CD4-positive, CD25-positive, alpha-beta regulatory T cell (primary cell): ENCODE results near the gene TRABD2B. TPM values are rescaled to one million over a fixed set of nuclear protein-coding genes. Genes with fewer than 3 reads are reported as not detected.

Experiments
- ATAC-seq, 2 donors: fragments of 150-1000 bp; cut with Tn5 transposase; one replicate each; pipeline ENCODE4 v1.10.0; 2021; ENCODE audit warnings: low read depth in 2 of 2, moderate number of reproducible peaks in 2 of 2, moderate library complexity in 1 of 2
- DNase-seq, 3 donors: peaks; one replicate each; pipeline versions ENCODE4 v3.0.0 to v3.0.0-alpha.2; 2012 to 2022; ENCODE audit warnings: mixed read lengths in 1 of 3
- H3K27ac ChIP-seq: one replicate; pipeline ENCODE4 v1.7.0; 2013; ENCODE audit warnings: mild to moderate bottlenecking, low read length; ENCODE audit not compliant: insufficient read depth, poor library complexity, severe bottlenecking
- H3K27me3 ChIP-seq: one replicate; pipeline ENCODE4 v1.7.0; 2013; ENCODE audit warnings: low read length; ENCODE audit not compliant: control insufficient read depth, insufficient read depth
- H3K36me3 ChIP-seq: one replicate; pipeline ENCODE4 v1.7.0; 2013; ENCODE audit warnings: mild to moderate bottlenecking, low read length, moderate library complexity; ENCODE audit not compliant: control insufficient read depth, insufficient read depth
- H3K4me1 ChIP-seq: 2 replicates; pipeline ENCODE4 v1.7.0; 2013; ENCODE audit warnings: mild to moderate bottlenecking, low read length; ENCODE audit not compliant: insufficient read depth, control insufficient read depth, poor library complexity, severe bottlenecking
- H3K4me3 ChIP-seq: one replicate; pipeline ENCODE4 v1.7.0; 2013; ENCODE audit warnings: low read depth, mild to moderate bottlenecking, low read length, moderate library complexity
- H3K9me3 ChIP-seq, 2 experiments: 1 replicate in 1 of 2; 2 replicates in 1 of 2; pipeline ENCODE4 v1.7.0; 2013; ENCODE audit warnings: low read length in 2 of 2, mild to moderate bottlenecking in 1 of 2, moderate library complexity in 1 of 2; ENCODE audit not compliant: control insufficient read depth in 2 of 2
- H3K27ac Mint-ChIP-seq, 3 donors: one replicate each; pipeline ENCODE4 v1.8.0; 2020 to 2022; ENCODE audit warnings: mild to moderate bottlenecking in 3 of 3, mixed read lengths in 3 of 3, moderate library complexity in 2 of 3
- H3K27me3 Mint-ChIP-seq: one replicate; pipeline ENCODE4 v1.8.0; 2022; ENCODE audit warnings: mild to moderate bottlenecking, mixed read lengths
- H3K36me3 Mint-ChIP-seq: one replicate; pipeline ENCODE4 v1.8.0; 2020; ENCODE audit warnings: mixed read lengths
- H3K4me1 Mint-ChIP-seq, 4 donors: one replicate each; pipeline ENCODE4 v1.8.0; 2020 to 2022; ENCODE audit warnings: mixed read lengths in 4 of 4, mild to moderate bottlenecking in 1 of 4
- H3K4me3 Mint-ChIP-seq, 4 donors: one replicate each; pipeline ENCODE4 v1.8.0; 2020 to 2022; ENCODE audit warnings: mild to moderate bottlenecking in 4 of 4, mixed read lengths in 4 of 4, moderate library complexity in 3 of 4
- H3K9me3 Mint-ChIP-seq, 7 donors: one replicate each; pipeline ENCODE4 v1.8.0; 2020 to 2022; ENCODE audit warnings: mixed read lengths in 7 of 7, mild to moderate bottlenecking in 3 of 7, moderate library complexity in 2 of 7
- polyA plus RNA-seq, 4 donors: library from polyadenylated mRNA; unstranded; fragments of 300-500 nt; fragmentation: Illumina TruSeq; gene quantifications; one replicate each; pipeline ENCODE4 v1.2.3, GENCODE V29; 2021
- total RNA-seq: library from RNA; stranded (reverse); gene quantifications from one replicate; pipeline ENCODE4 v1.2.3, GENCODE V29; 2022

TRABD2B gene
- total and polyA plus RNA-seq, 5 donors from 2014 or later: not detected

- no peaks in the 10 kb centered on the region for H3K9me3 Mint-ChIP-seq
- no peak overlapping the region for H3K27ac Mint-ChIP-seq
- DNase-seq: no peak
- H3K27me3 ChIP-seq: peaks cover 5% of the 10 kb centered on the region
- no peaks in the 10 kb centered on the region for H3K27me3 Mint-ChIP-seq
- H3K9me3 ChIP-seq: no peaks in the 10 kb centered on the region
- H3K4me1 Mint-ChIP-seq: no peaks in the 10 kb centered on the region
- no peak for ATAC-seq
- no peaks in the 10 kb centered on the region for H3K36me3 ChIP-seq
- no peak overlapping the region for H3K4me3 Mint-ChIP-seq
- no peaks in the 10 kb centered on the region for H3K36me3 Mint-ChIP-seq
- no peak overlapping the region for H3K4me3 ChIP-seq
- no peak overlapping the region for H3K27ac ChIP-seq
- no peaks in the 10 kb centered on the region for H3K4me1 ChIP-seq
Measured at GRCh38 chr1:47970882-47971281, 26.3 kb downstream of the TRABD2B start.

GRCh38 chr1:47969478-47969877 lies 27.7 kb downstream of the TRABD2B start:
- Histone ChIP-seq H3K27me3 (peaks cover 2% of the 10 kb centered on the region), H3K36me3 (no peaks in the 10 kb centered on the region), H3K4me3 (no peak overlapping the region), H3K4me1 (no peaks in the 10 kb centered on the region), H3K27ac (no peak overlapping the region), H3K9me3 (no peaks in the 10 kb centered on the region)
- Mint-ChIP-seq H3K4me1 (no peaks in the 10 kb centered on the region), H3K9me3 (no peaks in the 10 kb centered on the region), H3K27me3 (no peaks in the 10 kb centered on the region), H3K36me3 (no peaks in the 10 kb centered on the region), H3K4me3 (no peak overlapping the region), H3K27ac (no peak overlapping the region)
- ATAC-seq: no peak
- no peak for DNase-seq

GRCh38 chr1:47968556-47968888 lies 28.7 kb downstream of the TRABD2B start:
- H3K36me3 Mint-ChIP-seq: no peaks in the 10 kb centered on the region
- no peaks in the 10 kb centered on the region for H3K27me3 ChIP-seq
- no peaks in the 10 kb centered on the region for H3K9me3 Mint-ChIP-seq
- H3K27ac Mint-ChIP-seq: no peak overlapping the region
- H3K4me3 ChIP-seq: no peak overlapping the region
- H3K4me1 Mint-ChIP-seq: no peaks in the 10 kb centered on the region
- no peak overlapping the region for H3K4me3 Mint-ChIP-seq
- no peak overlapping the region for H3K27ac ChIP-seq
- no peaks in the 10 kb centered on the region for H3K4me1 ChIP-seq
- H3K36me3 ChIP-seq: no peaks in the 10 kb centered on the region
- no peak for ATAC-seq
- H3K9me3 ChIP-seq: no peaks in the 10 kb centered on the region
- H3K27me3 Mint-ChIP-seq: no peaks in the 10 kb centered on the region
- no peak for DNase-seq

GRCh38 chr1:47967864-47968555 lies 29.2 kb downstream of the TRABD2B start:
- Mint-ChIP-seq H3K4me3 (no peak overlapping the region), H3K4me1 (no peaks in the 10 kb centered on the region), H3K36me3 (no peaks in the 10 kb centered on the region), H3K9me3 (no peaks in the 10 kb centered on the region), H3K27me3 (peaks cover 2% of the 10 kb centered on the region), H3K27ac (no peak overlapping the region)
- Histone ChIP-seq H3K4me1 (no peaks in the 10 kb centered on the region), H3K4me3 (no peak overlapping the region), H3K27ac (no peak overlapping the region), H3K9me3 (no peaks in the 10 kb centered on the region), H3K27me3 (no peaks in the 10 kb centered on the region), H3K36me3 (no peaks in the 10 kb centered on the region)
- DNase-seq: no peak
- ATAC-seq: no peak

DNA sequence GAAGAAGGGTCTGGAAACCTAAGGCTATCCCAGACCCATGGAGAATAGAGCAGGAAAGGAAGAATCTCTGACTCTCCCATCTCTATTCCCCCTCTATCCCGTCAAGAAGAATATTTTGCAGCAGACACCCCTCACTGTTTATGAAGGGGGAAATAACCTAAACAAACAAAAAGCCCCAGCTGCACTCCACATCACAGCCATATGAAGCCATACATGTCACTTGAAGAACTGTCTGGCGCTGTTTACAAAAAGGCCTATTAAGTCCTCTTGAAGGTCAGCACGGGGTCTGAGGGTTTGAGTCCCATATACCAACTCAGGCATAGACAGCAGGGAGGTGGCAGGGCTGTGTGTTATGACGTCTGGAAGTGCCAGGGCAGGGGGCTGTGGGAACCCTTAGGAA lies 31.4 kb downstream of the TRABD2B start:
- H3K36me3 Mint-ChIP-seq: no peaks in the 10 kb centered on the region
- no peaks in the 10 kb centered on the region for H3K4me1 Mint-ChIP-seq
- no peaks in the 10 kb centered on the region for H3K9me3 Mint-ChIP-seq
- DNase-seq (no peak), ATAC-seq (no peak)
- Histone ChIP-seq H3K4me3 (no peak overlapping the region), H3K9me3 (no peaks in the 10 kb centered on the region), H3K27me3 (no peaks in the 10 kb centered on the region), H3K36me3 (no peaks in the 10 kb centered on the region), H3K4me1 (no peaks in the 10 kb centered on the region), H3K27ac (no peak overlapping the region)
- peaks cover 4% of the 10 kb centered on the region for H3K27me3 Mint-ChIP-seq
- peak overlapping the region in 1 of 3 donors; percentile 22 for H3K27ac Mint-ChIP-seq
- no peak overlapping the region for H3K4me3 Mint-ChIP-seq

DNA sequence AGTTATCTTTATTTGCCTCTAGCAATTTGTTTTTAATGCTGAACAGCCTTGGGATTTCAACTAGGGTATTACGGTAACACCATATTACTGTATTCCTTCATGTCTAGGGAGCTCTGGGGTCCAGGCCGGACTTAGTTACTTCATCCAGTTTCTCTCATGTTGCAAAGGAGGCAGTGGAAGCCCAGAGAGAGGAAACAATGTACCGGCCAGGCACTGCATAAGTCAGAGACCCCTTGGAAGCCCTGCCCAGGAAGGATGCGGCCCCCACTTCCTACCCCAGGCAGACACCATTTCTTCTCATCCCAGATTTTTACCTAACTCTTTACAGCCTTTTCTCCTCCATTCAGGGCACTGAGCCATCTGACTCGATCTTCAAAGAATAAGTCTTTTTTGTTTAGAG lies 32.5 kb downstream of the TRABD2B start:
- Histone ChIP-seq H3K4me1 (no peaks in the 10 kb centered on the region), H3K9me3 (no peaks in the 10 kb centered on the region), H3K27ac (no peak overlapping the region), H3K4me3 (no peak overlapping the region), H3K36me3 (no peaks in the 10 kb centered on the region), H3K27me3 (no peaks in the 10 kb centered on the region)
- H3K9me3 Mint-ChIP-seq: no peaks in the 10 kb centered on the region
- H3K27ac Mint-ChIP-seq: no peak overlapping the region
- ATAC-seq (no peak), DNase-seq (no peak)
- no peaks in the 10 kb centered on the region for H3K36me3 Mint-ChIP-seq
- H3K27me3 Mint-ChIP-seq: peaks cover 4% of the 10 kb centered on the region
- H3K4me3 Mint-ChIP-seq: no peak overlapping the region
- H3K4me1 Mint-ChIP-seq: no peaks in the 10 kb centered on the region

DNA sequence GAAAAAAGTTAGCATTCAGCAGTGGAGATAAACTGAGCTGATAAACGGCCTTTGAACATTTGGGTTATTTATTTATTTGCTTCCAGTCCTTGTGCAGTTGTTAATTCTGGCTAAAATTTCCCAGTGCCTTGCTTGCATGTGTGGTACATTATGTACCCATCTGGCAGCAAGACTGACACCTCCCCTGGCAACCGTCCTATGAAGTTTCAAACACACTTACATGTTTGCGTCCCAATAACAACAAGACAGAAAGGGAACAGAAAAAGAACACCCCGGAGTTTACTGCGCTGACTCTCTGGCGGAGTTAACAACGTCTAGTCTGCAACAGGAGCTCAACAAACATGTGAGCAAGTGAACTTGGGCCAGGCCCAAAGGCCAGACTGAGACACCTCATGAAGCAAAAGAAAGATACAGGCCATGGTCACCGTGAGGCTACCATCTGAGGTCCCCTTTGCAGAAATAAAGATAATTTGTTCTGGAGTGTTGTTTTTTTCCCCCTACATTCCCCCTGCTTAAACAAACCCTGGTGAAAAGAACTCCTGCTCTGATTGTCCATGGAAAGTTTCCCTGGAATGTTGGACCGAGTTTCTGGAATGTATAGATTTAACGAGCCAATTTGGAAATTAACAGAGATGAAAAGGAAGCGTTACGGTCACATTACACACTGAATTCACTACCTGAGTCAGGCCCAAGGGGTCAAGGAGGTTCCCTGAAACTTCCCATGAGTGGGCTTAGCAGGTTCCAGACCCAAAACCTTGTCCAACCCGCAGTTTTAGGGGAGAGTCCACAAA lies 33.4 kb downstream of the TRABD2B start:
- Mint-ChIP-seq H3K4me3 (no peak overlapping the region), H3K27ac (no peak overlapping the region), H3K4me1 (no peaks in the 10 kb centered on the region), H3K36me3 (no peaks in the 10 kb centered on the region), H3K27me3 (peaks cover 4% of the 10 kb centered on the region), H3K9me3 (peaks cover 0 to 1% (median 0%) of the 10 kb centered on the region in 7 donors)
- no peak overlapping the region for H3K4me3 ChIP-seq
- DNase-seq: no peak
- no peak overlapping the region for H3K27ac ChIP-seq
- H3K4me1 ChIP-seq: no peaks in the 10 kb centered on the region
- H3K9me3 ChIP-seq: no peaks in the 10 kb centered on the region
- H3K27me3 ChIP-seq: no peaks in the 10 kb centered on the region
- no peak for ATAC-seq
- no peaks in the 10 kb centered on the region for H3K36me3 ChIP-seq
